HG02840 (cell line): ENCODE measurements around the gene FAM110A.
"Not testable (repeated sequence)": the region's sequence is repeated elsewhere in the genome, so short reads cannot be mapped to it uniquely, and the experiment has no call there.

Experiments used
- ATAC-seq: cut with Tn5 transposase; IDR thresholded peaks from one replicate; pipeline ENCODE4 v1.9.1; 2021; ENCODE audit warnings: mild to moderate bottlenecking, moderate library complexity, moderate number of reproducible peaks; ENCODE audit not compliant: unreplicated experiment, low FRiP score

FAM110A gene

DNA sequence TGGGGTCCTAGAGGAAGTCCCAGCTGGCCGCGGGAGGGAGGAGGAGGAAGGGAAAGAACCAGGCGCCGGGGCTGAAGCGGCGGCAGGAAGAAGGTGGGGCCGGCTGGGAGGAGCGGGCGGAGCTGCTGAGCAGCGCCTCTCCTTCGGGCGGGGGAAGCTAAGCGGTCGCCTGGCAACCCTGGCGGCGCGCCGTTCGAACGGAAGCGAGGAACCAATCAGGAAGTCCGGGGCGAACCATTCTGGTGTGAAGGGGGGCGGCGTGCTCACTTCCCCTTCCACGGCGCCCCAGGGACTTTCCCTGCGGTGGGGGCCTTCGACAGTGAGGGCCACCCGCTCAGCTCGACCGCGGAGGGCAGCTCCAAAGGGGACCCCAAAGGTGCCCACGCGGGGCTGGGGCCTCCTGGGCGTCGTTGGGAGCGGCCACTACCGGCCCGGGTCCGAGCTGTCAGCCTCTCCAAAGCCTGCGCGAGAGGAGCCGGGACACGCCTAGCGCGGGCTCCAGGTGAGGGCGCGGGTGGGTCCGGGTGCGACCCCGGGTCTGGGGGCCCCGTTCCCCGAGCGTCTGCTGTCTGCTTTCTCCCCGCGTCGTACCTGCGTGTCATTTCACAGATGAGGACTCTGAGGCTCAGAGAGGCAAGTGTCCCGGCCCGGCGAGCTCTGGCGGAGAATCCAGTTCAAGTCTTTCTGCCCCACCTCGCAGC lies at the start of gene FAM110A:
TSS of gene FAM110A (plus strand) at position 266 of the 701 bp plus-strand sequence. CDS start 11,090 bp downstream, outside the sequence.
- peak; percentile 95 for ATAC-seq

DNA sequence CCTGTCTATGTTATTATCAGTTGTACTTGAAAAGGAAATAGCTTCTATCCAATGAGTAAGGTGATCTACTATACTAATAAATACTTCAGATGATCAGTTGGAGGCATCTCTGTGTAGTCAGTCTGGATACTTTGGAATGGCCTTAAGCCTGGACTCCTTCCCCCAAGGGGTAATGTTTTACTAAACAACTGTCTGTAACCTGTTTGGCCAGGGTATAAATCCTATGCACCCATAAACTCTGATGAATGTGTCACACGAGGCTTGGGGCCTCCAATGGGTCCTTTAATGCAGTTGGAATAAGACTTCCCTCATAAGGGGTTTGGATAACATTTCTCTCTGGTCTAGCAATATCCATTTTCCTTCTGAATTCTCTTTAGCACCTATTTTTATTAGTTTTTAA lies 45.7 kb upstream of the FAM110A start:
- no peak for ATAC-seq

DNA sequence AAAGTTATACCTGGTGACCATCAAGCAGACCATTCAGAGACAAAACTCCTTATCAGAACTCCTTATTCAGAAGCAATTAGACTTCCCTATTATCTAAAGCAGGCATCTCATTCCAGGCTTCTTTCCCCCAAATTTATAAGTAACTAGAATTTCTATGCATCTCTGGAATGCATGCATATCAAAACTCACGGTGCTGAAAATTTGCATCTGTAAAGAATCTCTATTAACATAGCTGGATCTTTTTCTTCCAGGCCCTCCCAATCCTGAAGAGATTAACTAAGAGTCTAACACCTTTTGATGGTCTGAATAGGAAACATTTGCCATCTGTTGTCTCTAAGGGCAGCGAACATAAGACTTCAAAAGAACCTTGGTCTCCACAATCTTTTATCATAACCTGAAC lies 42.5 kb upstream of the FAM110A start:
- ATAC-seq: no peak

DNA sequence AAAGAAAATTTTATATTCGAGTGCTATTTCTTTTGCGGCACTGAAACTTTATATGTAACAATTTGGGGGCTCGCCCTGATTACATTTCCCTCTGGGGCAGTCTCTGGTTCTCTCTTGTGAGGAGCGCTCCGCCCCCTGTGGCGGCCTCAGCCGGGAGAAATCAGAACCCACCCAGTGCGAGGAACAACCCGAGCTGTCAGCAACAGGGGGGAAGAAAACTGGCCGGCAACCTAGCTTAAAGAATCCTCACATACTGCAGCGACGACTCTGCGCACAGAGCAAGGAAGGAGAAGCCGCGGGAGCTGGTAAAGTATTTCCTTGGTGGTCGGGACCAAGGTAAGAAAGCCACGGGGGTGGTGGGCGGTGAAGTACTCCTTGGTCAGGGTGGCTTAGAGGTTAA lies 41.3 kb upstream of the FAM110A start:
- ATAC-seq: no peak

DNA sequence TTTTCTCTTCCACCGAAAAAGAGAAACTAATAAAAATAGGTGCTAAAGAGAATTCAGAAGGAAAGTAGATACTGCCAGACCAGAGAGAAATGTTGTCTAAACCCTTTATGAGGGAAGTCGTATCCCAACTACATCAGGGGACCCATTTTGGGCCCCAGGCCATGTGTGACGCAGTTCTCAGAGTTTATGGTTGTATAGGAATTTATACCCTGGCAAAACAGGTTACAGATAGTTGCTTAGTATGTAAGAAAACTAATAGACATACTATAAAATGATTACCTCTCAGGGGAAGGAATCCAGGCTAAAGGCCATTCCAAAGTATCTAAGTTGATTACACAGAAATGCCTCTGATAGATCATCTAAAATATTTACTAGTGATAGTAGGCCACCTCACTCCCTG lies 36.6 kb upstream of the FAM110A start:
- no peak for ATAC-seq

DNA sequence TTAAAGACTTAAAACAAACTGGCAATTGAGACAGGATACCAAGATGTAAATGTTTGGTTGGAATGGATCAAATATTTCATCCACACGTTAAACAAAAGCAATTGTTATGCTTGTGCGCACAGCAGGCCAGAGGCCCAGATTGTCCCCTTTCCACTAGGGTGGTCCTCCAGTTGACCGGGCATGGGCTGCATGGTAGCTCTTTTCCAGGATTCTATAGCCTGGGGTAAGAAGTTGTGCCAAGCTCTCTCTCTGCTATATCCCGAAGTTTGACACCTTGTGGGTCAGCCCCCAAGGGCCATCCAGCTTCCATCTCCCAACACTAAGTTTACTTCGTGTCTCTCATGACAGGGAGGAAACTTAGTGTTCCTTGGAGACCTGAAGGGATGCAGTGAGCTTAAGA lies 34.8 kb upstream of the FAM110A start:
- not testable (repeated sequence) for ATAC-seq

DNA sequence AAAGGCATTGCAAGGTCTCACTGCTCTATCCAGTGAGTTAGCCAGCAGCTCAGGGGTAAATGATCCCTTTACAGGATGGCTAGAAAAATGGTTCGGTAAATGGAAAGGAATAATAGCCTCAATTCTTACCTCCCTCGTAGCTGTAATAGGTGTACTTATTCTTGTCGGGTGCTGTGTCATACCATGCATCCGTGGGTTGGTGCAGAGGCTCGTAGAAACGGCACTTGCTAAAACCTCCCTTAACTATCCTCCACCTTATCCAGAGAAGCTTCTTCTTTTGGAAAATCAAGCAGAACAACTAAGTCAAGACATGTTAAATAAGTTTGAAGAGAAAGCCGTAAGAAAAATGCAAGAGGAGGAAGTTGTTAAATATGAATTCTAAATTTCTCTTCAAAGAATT lies 33.5 kb upstream of the FAM110A start:
- ATAC-seq: not testable (repeated sequence)

DNA sequence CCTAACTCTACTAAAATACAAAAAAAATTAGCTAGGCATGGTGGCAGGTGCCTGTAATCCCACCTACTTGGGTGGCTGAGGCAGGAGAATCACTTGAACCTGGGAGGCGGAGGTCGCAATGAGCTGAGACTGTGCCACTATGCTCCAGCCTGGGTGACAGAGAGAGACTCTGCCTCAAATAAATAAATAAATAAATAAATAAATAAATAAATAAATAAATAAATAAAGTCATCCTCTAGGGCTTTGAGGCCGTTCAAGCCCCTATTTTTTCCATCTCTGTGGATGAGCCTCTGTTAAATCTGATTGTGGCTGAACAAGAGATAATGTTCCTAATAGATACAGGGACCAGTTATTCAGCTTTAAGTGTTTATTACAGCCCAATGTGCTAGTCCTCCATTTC lies 31.8 kb upstream of the FAM110A start:
- ATAC-seq: no peak

DNA sequence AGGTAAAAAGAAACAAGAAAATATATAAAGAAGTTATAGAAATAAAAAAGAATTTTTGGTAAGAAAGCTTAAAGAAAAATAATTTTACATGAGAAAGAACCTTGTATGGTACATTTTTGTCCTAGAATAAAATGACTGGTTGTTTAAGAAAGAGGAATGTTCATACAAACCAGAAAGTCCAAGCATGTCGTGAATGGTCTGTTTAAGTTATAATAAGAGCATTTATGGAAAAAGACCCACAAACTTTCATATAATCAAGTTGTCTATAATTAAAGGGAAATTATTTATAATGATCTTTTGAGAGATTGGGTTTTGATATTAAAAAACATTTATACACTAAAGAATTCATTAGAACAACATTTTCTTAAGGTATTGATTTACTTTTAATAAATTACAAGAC lies 27.8 kb upstream of the FAM110A start:
- ATAC-seq: no peak

DNA sequence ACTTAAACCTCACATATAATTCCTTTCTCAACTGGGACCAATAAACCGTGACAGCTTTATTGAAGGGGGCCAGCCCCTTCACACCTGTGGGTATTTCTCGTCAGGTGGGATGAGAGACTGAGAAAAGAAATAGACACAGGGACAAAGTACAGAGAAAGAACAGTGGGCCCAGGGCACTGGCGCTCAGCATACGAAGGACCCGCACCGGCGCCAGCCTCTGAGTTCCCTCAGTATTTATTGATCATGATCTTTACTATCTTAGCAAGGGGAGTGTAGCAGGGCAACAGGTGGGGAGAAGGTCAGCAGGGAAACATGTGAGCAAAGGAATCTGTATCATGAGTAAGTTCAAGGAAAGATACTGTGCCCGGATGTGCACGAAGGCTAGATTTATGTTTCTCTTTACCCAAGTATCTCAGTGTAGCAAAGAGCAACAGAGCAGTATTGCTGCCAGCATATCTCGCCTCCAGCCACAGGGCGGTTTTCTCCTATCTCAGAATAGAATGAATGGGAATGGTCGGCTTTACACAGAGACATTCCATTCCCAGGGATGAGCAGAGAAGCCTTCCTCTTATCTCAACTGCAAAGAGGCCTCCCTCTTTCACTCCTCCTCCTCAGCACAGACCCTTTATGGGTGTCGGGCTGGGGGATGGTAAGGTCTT lies 21.6 kb upstream of the FAM110A start:
- not testable (repeated sequence) for ATAC-seq

DNA sequence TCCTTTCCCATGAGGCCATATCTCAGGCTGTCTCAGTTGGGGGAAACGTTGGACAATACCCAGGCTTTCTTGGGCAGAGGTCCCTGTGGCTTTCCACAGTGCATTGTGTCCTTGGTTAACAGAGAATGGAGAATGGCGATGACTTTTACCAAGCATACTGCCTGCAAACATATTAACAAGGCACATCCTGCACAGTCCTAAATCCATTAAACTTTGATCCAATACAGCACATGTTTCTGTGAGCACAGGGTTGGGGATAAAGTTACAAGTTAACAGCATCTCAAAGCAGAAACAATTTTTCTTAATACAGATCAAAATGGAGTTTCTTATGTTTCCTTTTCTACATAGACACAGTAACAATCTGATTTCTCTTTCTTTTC lies 21.1 kb upstream of the FAM110A start:
- ATAC-seq: not testable (repeated sequence)

DNA sequence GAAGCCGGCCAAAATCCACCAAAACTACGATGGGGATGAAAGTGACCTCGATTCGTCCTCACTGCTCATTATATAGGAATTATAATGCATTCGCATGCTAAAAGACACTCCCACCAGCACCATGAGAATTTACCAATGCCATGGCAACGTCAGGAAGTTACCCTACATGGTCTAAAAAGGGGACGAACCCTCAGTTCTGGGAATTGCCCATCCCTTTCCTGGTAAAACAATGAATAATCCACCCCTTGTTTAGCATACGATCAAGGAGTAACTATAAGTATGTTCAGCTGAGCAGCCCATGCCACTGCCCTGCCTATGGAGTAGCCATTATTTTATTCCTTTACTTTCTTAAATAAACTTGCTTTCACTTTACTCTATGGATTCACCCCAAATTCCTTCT lies 20.1 kb upstream of the FAM110A start:
- ATAC-seq: no peak

DNA sequence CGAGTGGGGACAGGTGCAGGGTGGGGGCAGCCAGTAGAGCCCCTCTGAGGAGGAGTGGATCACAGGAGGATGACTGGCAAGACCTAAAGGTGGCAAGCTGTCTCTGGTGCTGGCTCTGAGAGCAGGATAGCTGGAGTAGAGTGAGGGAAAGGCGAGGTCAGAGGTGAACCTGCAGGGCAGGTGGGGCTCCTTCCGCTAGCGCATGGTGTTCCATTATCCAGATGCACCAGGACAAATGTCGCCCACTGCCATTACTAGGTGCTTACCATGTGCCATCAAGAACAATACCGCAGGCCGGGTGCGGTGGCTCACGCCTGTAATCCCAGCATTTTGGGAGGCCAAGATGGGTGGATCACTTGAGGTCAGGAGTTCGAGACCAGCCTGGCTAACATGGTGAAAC lies 18.3 kb upstream of the FAM110A start:
- no peak for ATAC-seq

DNA sequence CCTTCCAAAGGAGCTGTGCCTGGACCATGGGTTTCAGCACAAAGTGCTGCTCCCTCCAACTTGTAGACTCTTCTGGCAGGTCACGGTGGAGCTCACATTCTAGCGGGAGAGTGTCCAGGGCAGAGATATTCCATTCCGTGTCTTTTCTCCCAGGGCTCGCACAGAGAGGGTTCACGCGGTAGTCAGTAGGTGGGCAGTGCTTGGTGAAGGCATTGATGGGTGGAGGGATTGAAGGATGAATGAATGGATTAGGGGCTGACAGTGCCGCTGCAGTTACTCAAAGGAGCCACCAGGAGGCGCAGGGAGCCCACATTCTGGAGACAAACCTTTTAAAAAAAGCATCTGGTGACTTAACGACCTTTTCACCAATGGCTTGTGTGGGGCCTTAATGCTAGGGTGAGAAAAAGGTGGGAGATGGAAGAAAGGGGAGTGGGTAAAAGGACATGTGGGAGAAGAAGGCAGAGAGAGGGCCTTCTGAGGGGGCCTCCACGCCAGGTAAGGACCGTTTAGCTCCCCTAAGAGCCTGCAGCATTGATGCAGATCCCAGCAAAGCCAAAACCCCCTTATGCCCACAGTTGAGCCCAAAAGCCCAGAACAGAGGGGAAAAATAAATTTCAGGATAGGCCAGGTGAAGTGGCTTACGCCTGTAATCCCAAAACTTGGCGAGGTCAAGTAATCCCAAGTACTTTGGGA lies 17.5 kb upstream of the FAM110A start:
- ATAC-seq: no peak

DNA sequence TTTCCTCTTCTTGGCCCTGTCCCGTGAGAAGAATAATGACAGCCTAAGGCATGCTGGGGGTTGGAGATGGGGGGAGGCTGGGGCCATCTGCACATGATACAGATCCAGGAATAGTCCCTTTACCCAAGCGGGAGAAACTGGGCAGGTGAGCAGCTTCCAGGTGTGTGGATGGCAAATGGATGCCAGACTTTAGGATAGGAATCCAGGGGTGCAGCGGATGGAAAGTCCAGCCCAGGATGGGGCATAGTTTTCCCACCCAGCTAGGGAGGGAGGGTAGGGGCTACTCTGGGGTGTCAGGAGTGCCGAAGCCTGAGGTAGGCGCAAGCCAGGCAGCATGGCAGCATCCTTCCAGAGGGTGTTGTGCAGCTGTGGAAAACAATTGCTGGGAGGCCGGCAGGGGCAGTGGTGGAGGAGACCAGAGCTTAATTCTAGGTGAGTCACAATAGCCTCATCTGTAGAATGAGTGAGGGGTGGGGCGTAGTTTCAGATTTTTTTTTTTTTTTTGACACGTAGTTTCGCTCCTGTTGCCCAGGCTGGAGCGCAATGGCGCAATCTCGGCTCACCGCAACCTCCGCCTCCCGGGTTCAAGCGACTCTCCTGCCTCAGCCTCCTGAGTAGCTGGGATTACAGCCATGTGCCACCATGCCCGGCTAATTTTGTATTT lies 15.4 kb upstream of the FAM110A start:
- ATAC-seq: no peak

DNA sequence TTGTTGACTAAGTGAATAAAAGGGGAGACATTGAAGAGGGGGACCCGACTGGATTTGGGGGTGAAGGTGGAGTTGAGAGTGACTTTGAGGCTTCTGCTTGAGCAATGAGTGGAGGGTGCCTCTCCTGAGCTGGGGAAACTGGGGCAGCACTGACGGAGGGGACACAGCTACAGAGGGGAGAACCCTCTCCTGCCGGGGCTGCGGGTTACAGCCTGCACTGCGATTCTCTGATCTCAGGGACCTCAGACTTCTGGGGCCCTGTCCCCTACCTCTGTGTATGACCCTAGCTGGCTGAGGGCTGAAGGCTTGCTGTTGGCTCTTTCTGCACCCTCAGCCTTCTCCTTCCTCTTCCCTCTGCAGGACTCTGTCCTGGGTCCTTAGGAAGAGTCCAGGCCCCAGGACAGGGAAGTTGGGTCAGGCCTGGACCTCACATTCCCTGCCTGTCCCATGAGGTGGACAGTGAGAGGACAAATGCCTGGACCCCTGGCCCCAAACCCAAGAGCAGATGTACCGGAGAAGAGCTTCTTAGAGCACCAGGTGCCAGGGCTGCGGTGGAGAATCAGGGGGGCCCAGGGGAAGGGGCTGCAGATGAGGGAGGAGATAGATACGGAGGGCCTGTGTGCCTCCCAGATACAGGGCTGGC lies 13.7 kb upstream of the FAM110A start:
- no peak for ATAC-seq

DNA sequence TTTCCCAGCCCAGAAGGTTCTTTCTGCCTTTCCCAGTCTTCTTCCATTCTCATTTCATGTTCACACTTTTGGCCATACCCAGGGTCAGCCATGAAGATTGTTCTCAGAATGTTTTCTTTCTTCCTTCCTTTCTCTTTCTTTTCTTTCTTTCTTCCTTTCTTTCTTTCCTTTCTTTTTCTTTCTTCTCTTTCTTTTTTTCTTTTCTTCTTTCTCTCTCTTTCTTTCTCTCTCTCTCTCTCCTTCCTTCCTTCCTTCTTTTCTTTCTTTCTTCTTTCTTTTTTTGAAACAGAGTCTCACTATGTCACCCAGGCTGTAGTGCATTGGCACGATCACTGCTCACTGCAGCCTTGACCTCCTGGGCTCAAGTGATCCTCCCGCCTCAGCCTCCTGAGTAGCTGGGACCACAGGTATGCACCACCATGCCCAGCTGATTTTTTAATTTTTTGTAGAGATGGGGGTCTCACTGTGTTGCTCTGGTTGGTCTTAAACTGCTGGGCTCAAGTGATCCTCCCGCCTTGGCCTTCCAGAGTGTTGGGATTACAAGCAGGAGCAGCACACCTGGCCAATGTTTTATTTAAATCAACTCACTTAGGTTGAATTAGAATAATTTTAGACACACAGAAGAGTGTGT lies 13.1 kb upstream of the FAM110A start:
- no peak for ATAC-seq

DNA sequence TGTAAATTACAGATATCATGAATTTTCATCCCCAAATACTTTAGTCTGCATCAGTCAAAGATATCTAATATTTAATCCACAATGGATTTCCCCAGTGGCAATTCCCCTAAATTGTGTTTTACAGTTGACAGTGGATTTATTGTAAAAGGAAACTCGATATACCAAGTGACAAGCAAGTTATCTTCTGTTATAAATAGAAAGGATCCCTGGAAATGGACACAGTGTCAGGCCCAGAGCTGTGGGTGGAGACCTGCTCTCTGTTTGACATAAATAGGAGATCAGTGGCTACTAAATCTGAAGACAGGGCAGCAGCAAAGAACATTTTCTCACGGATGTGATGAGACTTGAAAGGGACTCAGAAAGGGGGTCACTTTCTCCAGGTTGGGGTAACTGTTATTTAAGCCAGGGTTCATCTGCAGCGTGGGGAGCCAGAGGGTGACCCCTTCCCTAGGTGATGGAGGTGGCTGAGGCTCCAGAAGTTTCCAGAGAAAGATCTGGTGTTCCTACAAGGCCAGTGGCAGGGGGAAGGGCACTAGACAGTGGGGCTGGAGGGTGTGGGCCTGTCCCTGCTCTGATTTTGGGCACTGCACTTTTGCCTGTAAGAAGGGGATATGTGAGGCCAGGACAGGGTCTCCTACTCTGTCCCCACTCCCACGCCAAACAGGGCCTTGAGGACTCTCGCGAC lies 12.3 kb upstream of the FAM110A start:
- no peak for ATAC-seq

DNA sequence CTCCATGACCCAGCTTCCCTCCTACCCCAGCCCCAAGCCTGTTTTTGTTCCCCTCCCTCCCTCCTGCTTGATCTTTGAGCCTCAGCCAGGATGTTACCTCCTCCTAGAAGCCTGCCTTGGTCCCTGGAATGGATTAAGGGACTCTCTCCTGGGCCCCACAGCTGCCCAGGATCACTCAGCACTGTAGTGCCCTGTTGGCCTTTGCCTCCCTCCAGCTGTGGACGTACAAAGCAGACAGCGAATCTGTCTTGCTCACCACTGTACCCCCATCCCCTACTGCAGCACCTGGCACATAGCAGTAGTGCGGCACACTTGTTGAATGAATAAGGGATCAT lies 11.8 kb upstream of the FAM110A start:
- no peak for ATAC-seq
